Activated CD8-positive, alpha-beta memory T cell treated with anti-CD3 and anti-CD28 coated beads, Interleukin-2, amount 50 U/mL, for 1 hour (primary cell): ENCODE measurements around the gene PHKA1.
"Not testable (repeated sequence)": the region's sequence is repeated elsewhere in the genome, so short reads cannot be mapped to it uniquely, and the experiment has no call there.

ENCODE experiments used
- DNase-seq: peaks from one replicate; pipeline ENCODE4 v3.0.0-alpha.2; 2020; ENCODE audit errors: extremely low read depth

Gene PHKA1

GRCh38 chrX:72666451-72666850 is 47.7 kb downstream of the PHKA1 start:
- no peak for DNase-seq

DNA sequence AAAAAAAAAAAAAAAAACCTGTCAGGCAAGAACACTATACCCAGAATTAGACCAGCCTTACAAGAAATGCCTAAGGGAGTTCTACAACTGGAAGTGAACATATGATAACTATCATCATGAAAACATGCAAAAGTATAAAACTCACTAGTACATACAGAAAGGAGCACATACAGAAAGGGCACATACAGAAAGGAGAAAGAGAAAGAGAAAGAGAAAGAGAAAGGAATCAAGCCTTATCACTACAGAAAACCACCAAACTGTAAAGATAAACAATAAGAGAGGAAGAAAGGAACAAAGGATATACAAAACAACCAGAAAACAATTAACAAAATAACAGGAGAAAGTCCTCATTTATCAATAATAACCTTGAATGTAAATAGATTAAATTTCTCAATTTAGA is 50.4 kb downstream of the PHKA1 start:
- DNase-seq = no peak

GRCh38 chrX:72662020-72662747 is 51.9 kb downstream of the PHKA1 start:
- DNase-seq = no peak

DNA sequence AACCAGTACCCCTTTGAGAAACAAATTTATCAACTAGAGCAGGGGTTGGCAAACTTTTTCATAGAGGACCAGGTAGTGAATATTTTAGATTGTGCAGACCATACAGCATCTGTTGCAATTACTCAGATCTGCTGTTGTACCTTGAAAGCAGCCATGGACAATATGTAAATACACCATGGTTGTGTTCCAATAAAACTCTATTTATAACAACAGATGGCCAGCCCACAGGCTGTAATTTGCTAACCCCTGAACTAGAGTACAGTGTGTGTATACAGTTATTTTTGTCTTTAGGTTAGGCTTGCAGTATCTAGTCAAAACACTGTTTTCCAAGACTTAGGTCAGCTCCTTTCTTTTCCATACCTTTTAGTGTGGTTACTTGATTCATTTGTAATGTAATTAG is 54.4 kb downstream of the PHKA1 start:
- DNase-seq = no peak

- no peak for DNase-seq
These were observed 62.0 kb downstream of the PHKA1 start for GRCh38 chrX:72652082-72652481.

DNA sequence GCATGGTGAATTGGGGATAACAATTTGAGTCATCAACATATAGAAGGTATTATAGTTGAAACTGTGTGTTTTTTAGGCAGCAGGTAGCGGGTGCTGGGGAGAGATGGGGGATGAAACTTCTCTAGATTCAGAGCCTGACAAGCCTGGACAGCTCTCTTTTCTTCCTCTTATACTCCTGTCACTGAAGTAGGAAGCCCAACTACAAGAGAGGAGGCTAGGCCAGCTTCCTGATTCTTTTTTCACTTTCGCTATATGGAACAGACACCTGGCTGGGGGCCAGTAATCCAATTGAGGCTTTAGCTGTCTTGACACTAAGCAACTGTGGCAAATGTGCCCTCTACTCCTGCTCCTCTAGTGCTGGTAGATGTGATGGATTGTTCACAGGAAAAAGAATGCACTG is 69.2 kb downstream of the PHKA1 start:
- no peak for DNase-seq

DNA sequence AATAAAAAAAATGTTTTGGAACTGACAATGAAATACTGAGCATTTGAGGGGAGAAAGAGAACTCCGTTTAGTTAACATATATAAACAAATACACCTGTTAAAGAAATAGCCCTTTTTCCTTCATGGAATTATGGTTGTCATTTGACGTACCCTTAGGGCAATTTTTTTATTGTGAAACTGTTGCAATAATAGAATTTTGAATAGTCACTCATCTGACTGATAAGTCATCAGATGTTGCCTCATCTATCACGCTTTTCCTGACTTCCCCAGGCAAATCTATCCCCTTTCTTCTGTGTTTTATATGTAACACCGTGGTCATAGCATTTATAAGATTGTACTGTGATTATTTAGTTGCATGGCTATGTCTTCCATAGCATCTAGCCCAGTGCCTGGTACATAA is 72.5 kb downstream of the PHKA1 start:
- DNase-seq = no peak

GRCh38 chrX:72635930-72636329 is 78.2 kb downstream of the PHKA1 start:
- no peak for DNase-seq

DNA sequence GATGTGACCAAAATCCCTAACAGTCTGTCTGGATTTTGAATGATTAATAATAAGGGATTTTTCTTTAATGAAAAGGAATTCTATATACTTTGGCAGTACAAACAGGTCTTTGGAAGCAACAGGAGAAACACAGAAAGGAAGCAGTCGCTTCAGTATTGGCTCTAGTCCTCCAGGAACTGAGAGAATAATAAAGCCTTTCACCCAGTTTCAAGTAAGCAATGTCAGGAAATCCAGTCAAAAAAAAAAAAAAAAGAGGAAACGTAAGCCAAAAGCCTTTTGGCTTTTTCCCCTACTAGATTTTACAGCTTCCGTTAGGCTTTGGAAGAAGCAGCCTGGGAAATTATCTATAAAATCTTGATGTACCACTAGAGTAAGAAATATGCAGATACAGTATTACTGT is 79.8 kb downstream of the PHKA1 start:
- no peak for DNase-seq

- DNase-seq = no peak
These were observed 83.9 kb downstream of the PHKA1 start for GRCh38 chrX:72630185-72630584.

DNA sequence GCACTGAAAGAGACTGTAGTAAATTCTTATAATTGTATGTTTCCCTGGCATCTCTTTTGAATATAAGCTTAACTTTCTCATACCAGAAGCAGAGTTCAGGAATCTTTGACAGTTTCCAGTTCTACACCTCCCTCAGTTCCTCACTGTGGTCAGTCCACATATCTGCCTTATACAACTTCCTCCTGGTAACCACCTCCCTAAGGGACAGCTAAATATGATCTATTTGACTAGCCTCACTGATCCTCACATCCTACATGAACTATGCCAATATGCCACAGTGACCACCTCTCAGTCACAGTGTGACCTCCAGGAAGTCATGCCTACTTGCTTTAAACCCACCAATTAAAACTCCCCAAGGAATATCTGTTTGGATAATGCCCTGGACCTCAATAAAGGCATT is 89.9 kb downstream of the PHKA1 start:
- no peak for DNase-seq

DNA sequence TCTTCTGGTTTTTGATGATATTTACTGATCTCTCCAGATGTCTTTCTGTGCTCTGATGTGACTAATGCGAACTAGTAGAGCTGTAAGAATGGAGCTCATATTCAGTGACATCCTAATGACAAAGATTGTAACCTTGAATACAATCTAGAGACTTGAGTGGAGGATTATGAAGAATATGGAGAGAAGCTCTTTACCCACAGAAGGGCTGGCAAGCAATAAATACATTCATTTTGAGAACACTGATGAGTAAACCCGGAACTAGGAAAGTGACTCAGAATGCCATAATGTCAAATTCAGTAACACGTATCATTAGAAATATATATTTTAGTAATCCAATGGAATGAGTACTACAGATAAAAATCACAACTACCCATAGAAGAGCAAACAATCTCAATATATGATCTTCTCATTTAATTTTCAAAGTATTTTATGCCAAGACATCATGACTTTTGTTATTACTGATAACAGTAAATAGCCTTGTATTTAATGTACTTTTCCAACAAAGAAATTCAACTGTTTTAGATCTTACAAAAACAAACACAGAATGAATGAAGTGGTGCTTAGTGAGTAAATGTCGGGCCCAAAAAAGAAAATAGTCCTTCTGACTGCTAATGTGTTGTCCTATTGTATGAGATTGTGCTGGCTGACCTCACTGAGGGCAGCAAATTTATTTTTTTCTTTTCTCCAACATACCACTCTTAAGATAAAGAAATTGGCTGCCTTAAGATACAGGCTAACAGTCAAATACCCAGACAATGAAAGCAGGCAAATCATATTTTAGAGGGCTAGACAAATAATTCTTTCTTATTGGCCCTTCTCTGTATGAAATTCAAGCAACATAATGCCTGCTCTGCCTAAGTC is 92.3 kb downstream of the PHKA1 start:
- no peak for DNase-seq

- DNase-seq = no peak
These were observed 92.9 kb downstream of the PHKA1 start for GRCh38 chrX:72621163-72621562.

DNA sequence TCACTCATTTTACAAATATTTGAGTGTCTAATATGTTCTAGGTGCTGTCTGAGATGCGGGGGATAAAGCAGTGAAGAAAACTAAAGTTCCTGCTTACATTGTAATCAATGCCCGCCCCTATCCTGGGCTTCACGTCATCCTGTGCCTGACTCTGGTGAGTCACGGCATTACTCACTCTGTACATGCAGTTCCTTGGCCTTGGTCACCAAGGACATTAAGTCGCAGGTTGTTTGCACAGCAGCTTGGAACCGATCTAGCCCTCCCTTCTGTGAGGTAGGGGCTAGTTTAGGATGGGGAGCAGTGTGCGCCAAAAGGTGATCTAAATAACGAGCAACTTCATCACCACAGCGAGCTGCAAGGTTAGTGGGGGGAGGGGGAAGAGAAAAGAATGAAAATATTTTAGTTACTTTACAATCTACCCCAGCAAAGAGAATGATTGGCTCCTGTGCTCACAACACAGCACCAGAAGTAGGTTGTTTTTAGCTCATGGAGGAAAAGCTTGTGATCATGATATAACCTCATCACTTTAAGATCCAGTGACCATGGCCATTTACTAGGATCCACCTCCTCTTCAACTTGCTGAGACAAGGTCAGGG is 93.5 kb downstream of the PHKA1 start:
- DNase-seq = no peak

- DNase-seq = no peak
These were observed 104.8 kb downstream of the PHKA1 start for GRCh38 chrX:72609313-72609712.

DNA sequence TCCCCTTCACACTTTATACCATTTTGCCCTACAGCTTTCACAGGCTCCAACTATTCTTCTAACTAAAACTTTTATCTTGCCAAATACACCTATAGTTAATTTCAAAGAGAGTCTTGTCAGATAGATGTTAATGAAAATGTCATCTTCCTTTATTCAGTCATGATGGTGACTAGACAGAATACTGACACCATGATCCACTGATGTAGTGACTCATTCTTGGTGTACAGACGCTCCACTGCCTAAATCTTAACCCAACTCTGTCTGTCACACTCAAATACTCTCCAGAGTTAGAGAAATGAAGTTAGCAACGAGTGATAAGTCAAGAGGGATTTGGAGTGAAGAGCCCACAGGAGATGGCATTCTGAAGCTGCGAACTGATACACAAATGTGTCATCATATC is 109.4 kb downstream of the PHKA1 start:
- DNase-seq = no peak

- DNase-seq = no peak
These were observed 110.0 kb downstream of the PHKA1 start for GRCh38 chrX:72604112-72604511.

DNA sequence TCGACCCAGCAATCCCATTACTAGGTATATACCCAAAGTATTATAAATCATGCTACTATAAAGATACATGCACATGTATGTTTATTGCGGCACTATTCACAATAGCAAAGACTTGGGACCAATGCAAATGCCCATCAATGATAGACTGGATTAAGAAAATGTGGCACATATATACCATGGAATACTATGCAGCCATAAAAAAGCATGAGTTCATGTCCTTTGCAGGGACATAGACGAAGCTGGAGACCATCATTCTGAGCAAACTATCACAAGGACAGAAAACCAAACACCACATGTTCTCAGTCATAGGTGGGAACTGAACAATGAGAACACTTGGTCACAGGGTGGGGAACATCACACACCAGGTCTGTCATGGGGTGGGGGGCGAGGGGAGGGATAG is 123.1 kb downstream of the PHKA1 start:
- not testable (repeated sequence) for DNase-seq

DNA sequence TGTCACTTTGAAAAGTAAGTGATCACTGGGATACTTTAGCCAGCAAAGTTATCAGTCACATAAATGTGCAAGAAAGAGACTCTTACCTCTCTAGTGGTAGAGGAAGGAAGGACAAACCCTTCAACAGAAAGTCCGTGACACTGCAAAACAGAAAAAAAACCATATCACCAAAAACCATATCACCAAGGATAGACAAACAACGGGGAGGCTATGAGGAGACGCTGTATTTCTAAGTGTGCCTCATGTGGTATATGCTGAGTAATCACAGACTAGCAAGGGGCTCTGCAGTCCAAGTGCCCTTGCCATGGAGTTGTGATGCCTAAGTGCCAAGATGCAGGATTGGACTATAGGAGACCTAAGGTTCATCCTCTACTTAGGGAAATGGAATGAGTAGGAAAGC is 129.9 kb downstream of the PHKA1 start:
- no peak for DNase-seq

GRCh38 chrX:72576141-72576894 is 137.8 kb downstream of the PHKA1 start:
- DNase-seq = no peak

GRCh38 chrX:72573158-72573511 is 141.0 kb downstream of the PHKA1 start:
- no peak for DNase-seq
